HEK293T (cell line): ENCODE results near the gene ETNK1.
A peak's percentile ranks its signal among the peaks of the same experiment; 100 is the strongest.

Experiments
- CTCF ChIA-PET: fragments of 350-600 bp; formaldehyde crosslinking; extraction: SDS; loops from one replicate; lab custom pipeline; 2021; ENCODE audit warnings: antibody characterized with exemption, inconsistent platforms; lab: Yijun Ruan, JAX
- POLR2A ChIA-PET: fragments of 350-600 bp; formaldehyde crosslinking; extraction: SDS; loops from one replicate; lab custom pipeline; 2020; ENCODE audit warnings: antibody characterized with exemption, inconsistent platforms; lab: Yijun Ruan, JAX
- DNase-seq: peaks from one replicate; pipeline ENCODE4 v3.0.0; 2012; ENCODE audit warnings: mixed read lengths; ENCODE audit errors: extremely low spot score
- ARNT ChIP-seq: fragments of 450-650 bp; IDR thresholded peaks from 2 replicates; pipeline ENCODE4 v1.6.1; 2017; ENCODE audit warnings: mild to moderate bottlenecking
- BHLHE40 ChIP-seq: fragments of 450-650 bp; IDR thresholded peaks from 2 replicates; pipeline ENCODE4 v1.6.1; 2016; ENCODE audit warnings: mild to moderate bottlenecking, moderate library complexity, borderline replicate concordance
- CTBP1 ChIP-seq: fragments of 450-650 bp; IDR thresholded peaks from 2 replicates; pipeline ENCODE4 v1.6.1; 2016; ENCODE audit warnings: borderline replicate concordance
- ELF4 ChIP-seq: fragments of 450-650 bp; IDR thresholded peaks from 2 replicates; pipeline ENCODE4 v1.6.1; 2017; ENCODE audit warnings: antibody characterized with exemption
- FOXA1 ChIP-seq: fragments of 450-650 bp; IDR thresholded peaks from 2 replicates; pipeline ENCODE4 v1.6.1; 2016; ENCODE audit warnings: mild to moderate bottlenecking
- FOXK2 ChIP-seq: fragments of 450-650 bp; IDR thresholded peaks from 2 replicates; pipeline ENCODE4 v1.6.1; 2016; ENCODE audit warnings: mild to moderate bottlenecking
- FOXM1 ChIP-seq: fragments of 450-650 bp; IDR thresholded peaks from 2 replicates; pipeline ENCODE4 v1.6.1; 2017; ENCODE audit warnings: mild to moderate bottlenecking, borderline replicate concordance
- HDGF ChIP-seq: fragments of 450-650 bp; IDR thresholded peaks from 2 replicates; pipeline ENCODE4 v1.6.1; 2017; ENCODE audit warnings: antibody characterized with exemption, borderline replicate concordance
- L3MBTL2 ChIP-seq: fragments of 450-650 bp; conservative IDR thresholded peaks from 2 replicates; pipeline ENCODE4 v1.6.1; 2016; ENCODE audit warnings: mild to moderate bottlenecking
- LEF1 ChIP-seq: fragments of 450-650 bp; IDR thresholded peaks from 2 replicates; pipeline ENCODE4 v1.6.1; 2017; ENCODE audit warnings: mild to moderate bottlenecking, borderline replicate concordance
- NFRKB ChIP-seq: fragments of 450-650 bp; IDR thresholded peaks from 2 replicates; pipeline ENCODE4 v1.6.1; 2016; ENCODE audit warnings: mild to moderate bottlenecking, moderate library complexity
- PKNOX1 ChIP-seq: fragments of 450-650 bp; IDR thresholded peaks from 2 replicates; pipeline ENCODE4 v1.6.1; 2016
- SP1 ChIP-seq: fragments of 450-650 bp; IDR thresholded peaks from 2 replicates; pipeline ENCODE4 v1.6.1; 2017
- SUZ12 ChIP-seq: fragments of 450-650 bp; IDR thresholded peaks from 2 replicates; pipeline ENCODE4 v1.6.1; 2016; ENCODE audit warnings: mild to moderate bottlenecking
- TARDBP ChIP-seq: fragments of 450-650 bp; IDR thresholded peaks from 2 replicates; pipeline ENCODE4 v1.6.1; 2016
- ZNF384 ChIP-seq: fragments of 450-650 bp; IDR thresholded peaks from 2 replicates; pipeline ENCODE4 v1.6.1; 2016

ETNK1 gene

GRCh38 chr12:22627371-22627770, 2.4 kb downstream of the ETNK1 start:
- ChIA-PET CTCF (no interaction called here), POLR2A (interaction anchor here (1.4 kb wide), 1 partner anchor 83 kb away, joined by 4 read pairs; the partner anchor contains the start of gene C2CD5)
- no peak for TF ChIP-seq SP1
- TF ChIP-seq ARNT, result no peak
- no peak for TF ChIP-seq L3MBTL2
- TF ChIP-seq FOXK2, result no peak
- TF ChIP-seq LEF1, result no peak
- TF ChIP-seq FOXA1, result no peak
- TF ChIP-seq ELF4, result no peak
- no peak for TF ChIP-seq TARDBP
- no peak for TF ChIP-seq ZNF384
- no peak for TF ChIP-seq BHLHE40
- TF ChIP-seq PKNOX1, result no peak
- no peak for TF ChIP-seq NFRKB
- no peak for TF ChIP-seq SUZ12
- no peak for TF ChIP-seq FOXM1
- no peak for TF ChIP-seq CTBP1
- no peak for TF ChIP-seq HDGF
- DNase-seq, result no peak

GRCh38 chr12:22628228-22628627, 3.3 kb downstream of the ETNK1 start:
- no peak for DNase-seq
- CTCF ChIA-PET, result interaction anchor here (0.5 kb wide), 1 partner anchor 583 kb away, joined by 3 read pairs; no protein-coding TSS in a partner anchor
- TF ChIP-seq CTBP1 (no peak), FOXM1 (no peak), TARDBP (no peak), SUZ12 (no peak), ELF4 (no peak), ZNF384 (no peak), FOXK2 (no peak), PKNOX1 (no peak), LEF1 (no peak), HDGF (no peak), ARNT (no peak)
- POLR2A ChIA-PET, result interaction anchor here (1.4 kb wide), 2 partner anchors 84 kb away, joined by 4 read pairs; partner anchors contain the start of gene C2CD5

- ChIA-PET CTCF (no interaction called here), POLR2A (no interaction called here)
- TF ChIP-seq BHLHE40, result no peak
- peak; percentile 85 for TF ChIP-seq ZNF384
- TF ChIP-seq LEF1, result no peak
- TF ChIP-seq NFRKB, result no peak
- DNase-seq, result no peak
Measured at GRCh38 chr12:22631863-22632463, 7.0 kb downstream of the ETNK1 start.

- ChIA-PET CTCF (no interaction called here), POLR2A (no interaction called here)
- TF ChIP-seq TARDBP, result no peak
- no peak for TF ChIP-seq BHLHE40
- TF ChIP-seq FOXK2, result no peak
- no peak for TF ChIP-seq FOXA1
- no peak for TF ChIP-seq ARNT
- TF ChIP-seq LEF1, result no peak
- no peak for TF ChIP-seq ELF4
- TF ChIP-seq HDGF, result no peak
- no peak for TF ChIP-seq SP1
- DNase-seq, result no peak
Measured at GRCh38 chr12:22634883-22635282, 9.9 kb downstream of the ETNK1 start.

- DNase-seq, result no peak
- ChIA-PET POLR2A (interaction anchor here (1.9 kb wide), 1 partner anchor 11 kb away, joined by 11 read pairs; the partner anchor contains the start of gene ETNK1), CTCF (no interaction called here)
- TF ChIP-seq ZNF384 (no peak), FOXA1 (no peak), FOXM1 (no peak), SP1 (no peak), HDGF (no peak), ELF4 (no peak), L3MBTL2 (no peak), CTBP1 (no peak), SUZ12 (no peak), BHLHE40 (no peak), LEF1 (no peak), NFRKB (no peak), FOXK2 (no peak), ARNT (no peak), TARDBP (no peak), PKNOX1 (no peak)
Measured at GRCh38 chr12:22635812-22636211, 10.8 kb downstream of the ETNK1 start.

- DNase-seq, result no peak
- CTCF ChIA-PET, result interaction anchor here (0.6 to 1.5 kb wide), 4 partner anchors 11 to 181 kb away, joined by 3 to 4 read pairs (median 3); no protein-coding TSS in a partner anchor
- no peak for TF ChIP-seq CTBP1
- no peak for TF ChIP-seq BHLHE40
- POLR2A ChIA-PET, result interaction anchor here (1.9 kb wide), 1 partner anchor 16 kb away, joined by 8 read pairs; the partner anchor contains the start of gene ETNK1
Measured at GRCh38 chr12:22640851-22641250, 15.9 kb downstream of the ETNK1 start.
